GM21367 (cell line): ENCODE data around the gene MFSD6L.

Source experiments
- ATAC-seq: cut with Tn5 transposase; IDR thresholded peaks from one replicate; pipeline ENCODE4 v1.9.1; 2021; ENCODE audit not compliant: unreplicated experiment

The MFSD6L gene

DNA sequence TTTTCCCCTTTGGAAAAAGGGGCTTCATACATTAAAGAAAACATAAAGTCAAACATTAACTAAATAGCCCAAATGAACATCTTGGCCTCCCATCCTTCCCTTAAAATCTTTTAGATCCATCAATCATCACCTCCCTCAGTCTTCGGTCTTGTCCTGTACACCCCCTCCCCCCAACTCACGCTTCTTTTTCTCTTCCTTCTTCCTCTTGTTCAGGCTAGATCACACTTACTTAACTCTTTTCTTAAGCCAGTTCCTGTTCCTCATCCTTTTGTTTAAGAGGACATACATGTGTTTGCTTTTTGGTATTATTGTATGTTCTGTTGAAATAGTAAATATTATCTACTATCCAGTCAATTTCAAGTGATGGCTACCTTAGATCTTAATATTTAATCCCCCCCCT is 5.5 kb downstream of the MFSD6L start:
- ATAC-seq = no peak

DNA sequence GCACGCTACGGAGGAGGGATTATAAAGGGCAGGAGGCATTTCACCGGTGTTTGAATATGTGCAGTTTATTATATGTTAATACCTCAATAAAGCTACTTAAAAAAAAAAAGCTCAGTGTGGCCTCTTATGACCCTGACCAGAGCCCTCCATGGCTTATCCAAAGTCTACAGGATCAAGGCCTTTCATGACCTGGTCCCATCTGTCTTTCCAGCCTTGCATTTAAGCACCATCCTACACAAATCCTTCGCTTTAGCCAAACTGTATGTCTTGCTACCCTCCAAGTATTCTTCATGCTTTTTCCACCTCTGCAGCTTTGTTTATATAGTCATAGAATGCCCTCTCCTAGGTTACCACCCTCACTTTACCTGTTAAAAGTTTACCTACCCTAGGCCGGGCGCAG is 6.5 kb downstream of the MFSD6L start:
- no peak for ATAC-seq

DNA sequence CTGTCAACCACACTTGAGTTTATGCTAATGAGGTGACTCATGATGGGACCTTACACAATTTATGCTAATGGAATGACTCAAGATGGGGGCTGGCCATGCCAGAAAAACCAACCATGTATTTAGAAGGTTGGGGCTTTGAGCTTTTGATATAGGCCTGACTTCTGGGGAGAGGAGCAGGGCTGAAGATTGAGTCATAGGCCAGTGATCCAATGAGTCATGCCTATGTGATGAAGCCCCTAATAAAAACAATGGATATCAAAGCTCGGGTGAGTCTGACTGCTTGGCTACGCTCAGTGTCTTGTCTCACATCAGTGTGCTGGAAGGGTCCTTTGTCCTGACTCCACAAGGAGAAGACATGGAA is 7.3 kb downstream of the MFSD6L start:
- no peak for ATAC-seq

DNA sequence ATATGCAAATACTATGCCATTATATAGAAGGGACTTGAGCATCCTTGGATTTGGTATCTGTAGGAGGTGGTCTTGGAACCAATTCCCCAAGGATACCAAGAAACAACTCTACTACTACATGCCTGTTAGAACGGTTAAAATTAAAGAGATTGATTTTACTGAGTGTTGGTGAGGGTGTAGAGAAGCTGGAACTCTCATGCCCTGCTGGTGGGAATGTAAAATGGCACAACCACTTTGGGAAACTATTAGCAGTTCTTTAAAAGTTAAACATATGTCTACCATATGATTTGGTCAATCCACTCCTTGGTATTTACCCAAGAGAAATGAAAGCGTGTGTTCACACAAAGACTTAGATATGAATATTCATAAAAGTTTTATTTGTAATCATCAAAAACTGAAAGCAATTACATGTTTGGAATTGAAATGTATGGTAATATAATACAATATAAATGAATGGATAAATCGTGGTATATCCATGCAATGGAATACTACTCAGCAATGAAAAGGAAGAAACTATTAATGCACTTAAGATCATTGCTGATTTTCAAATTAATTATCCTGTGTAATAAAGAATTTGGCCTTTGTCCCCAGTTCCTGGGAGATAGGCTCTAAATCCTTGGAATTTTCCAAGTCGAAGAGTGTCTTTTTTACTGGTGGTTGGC is 7.8 kb downstream of the MFSD6L start:
- no peak for ATAC-seq

DNA sequence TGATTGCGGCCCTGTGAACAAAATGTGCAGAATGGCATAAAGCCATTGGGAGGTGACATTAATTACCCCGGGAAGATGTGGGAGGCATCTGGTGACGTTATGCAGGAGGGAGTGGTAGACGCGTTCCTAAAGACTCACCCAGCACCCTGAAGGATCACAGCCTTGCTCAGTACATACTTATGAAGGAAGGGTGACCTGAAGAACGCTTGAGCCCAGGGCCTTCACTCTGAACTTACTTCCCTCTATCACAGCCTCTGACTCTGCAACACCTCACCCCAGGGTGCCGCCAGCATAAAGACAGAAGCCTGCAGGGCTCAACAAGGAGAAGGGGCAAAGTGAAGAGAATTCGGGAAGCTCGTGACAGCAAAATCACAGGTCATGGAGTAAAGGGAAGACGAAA is 9.4 kb downstream of the MFSD6L start:
- no peak for ATAC-seq

DNA sequence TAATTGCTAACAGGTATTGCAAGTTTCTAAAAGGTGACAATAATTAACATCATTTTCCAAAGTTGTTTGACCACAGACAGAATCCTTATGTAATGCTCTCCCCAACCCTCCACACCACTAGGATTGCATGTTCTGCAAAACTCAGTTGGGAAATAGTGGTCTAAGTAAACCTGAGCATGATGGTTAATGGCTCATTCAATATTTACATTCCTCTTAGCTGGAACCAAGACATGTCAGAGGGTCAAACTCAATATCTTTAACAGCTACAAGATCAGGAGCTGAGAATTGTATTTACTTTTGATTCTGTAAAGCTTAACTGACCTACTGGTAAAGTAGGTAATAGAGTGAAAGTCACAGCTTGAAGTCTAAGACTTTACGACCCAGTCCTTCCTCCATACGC is 10.2 kb downstream of the MFSD6L start:
- ATAC-seq = no peak

DNA sequence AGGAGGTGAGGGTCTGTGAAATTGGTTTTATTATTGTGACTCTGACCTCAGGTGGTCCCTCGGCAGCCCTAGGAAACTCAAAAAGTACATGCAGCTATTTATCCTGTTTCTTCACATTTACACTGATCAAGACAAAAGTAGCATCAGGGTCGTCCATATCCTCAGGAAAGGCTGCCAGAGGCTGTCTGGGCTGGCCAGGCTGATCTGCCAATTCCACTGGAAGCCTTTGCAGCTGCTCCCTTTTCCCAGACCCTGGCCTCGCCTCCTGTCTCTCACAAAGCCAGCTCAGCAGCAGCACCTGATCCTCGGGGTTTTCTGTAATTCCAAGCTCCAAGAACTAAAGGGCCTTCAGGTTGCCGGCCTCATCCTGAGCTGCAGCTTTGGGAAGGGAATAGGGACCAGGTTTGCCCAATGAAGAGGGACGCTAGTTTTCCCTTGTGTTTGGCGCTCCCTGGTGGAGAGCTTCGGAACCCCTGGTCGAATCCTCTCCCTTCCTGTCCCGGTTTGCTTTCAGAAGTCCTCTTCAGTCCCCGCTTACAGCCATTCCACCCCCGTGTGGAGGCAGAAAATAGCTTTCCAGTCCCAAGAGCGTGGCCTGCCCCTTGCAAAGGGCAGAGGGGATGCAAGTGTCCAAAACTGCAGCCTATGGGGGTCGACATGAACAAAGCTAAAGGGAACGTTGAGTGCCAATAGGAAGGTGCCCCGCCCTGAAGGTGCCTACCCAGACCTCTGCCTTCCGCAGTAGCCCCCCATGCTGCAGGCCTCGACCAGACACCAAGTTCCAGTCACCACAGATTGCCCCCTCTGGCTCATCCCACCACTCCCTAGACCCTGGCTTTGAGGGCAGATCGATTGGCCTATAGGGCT is 13.4 kb downstream of the MFSD6L start:
- no peak for ATAC-seq

DNA sequence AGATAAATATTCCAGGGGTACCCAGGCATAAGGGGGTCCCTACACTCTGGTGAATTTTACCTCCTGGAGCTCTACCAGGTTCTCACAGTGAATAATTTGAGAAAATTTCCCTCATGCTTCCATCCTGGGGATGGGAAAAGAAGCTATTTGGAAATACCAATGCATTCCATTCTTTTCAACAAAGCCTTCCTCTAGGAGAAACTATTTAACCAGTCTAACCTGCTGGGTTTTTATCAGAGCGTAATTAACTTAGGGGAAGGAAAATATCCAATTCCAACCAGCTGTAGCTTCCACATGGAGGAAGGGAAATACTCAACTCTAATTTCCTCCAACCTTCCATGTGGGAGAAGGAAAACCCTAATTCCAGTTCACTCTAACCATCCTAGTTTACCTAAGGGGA is 17.0 kb downstream of the MFSD6L start:
- ATAC-seq = no peak

DNA sequence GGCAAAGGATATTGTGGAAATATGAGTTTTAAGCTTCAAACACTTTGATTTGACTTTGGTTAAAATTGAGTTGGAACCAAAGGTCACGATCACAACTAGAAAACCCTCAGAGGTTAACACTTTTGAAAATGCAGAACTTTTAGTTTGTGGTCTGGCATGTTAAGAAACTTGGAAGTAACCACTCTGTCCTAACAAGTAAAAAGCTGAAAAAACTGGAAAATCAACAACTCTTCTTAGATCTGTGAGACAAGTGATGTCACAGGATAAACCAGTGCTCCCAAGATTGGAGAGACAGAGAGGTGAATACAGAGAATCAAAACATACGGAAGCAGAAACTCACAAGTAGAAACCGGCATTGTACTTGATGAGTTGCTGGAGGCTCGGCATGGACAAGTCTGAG is 17.4 kb downstream of the MFSD6L start:
- ATAC-seq = no peak

DNA sequence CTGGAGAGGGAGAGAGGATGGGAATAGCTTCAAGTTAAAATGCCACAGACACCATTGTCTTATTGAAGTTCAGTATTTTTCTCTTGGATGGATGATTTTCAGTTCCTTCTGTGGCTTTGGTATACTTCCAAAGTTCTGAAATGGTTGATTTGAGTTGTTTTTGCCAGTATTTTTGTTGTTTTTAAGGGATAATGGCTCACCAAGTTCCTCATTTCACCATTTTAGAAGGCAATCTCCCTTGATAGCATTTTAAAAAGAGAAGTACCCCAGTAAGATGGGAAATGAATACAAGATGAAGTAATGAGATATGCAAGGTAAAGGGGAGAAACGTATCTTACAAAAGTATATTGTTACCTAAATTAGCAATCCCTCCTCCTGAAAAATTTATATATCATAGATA is 22.3 kb downstream of the MFSD6L start:
- no peak for ATAC-seq

DNA sequence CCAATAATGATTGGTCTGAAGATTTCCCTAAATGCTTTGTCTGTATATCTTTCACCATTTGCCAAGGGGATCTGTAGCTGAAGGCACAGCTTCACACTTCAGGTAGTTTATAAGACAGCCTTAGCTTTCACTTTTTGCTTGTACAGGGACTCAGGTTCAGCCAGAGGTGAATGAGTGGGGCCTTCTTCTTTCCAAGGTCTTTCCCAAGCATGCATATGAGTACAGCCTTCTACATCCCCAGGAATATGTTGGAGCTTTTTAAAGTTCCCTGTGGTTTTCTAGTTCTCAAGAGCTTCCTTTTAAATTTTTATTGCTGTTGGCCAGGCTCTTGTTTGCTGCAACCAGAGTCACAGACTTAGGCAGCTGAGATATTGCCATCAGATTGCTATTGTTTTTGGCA is 22.9 kb downstream of the MFSD6L start:
- no peak for ATAC-seq

DNA sequence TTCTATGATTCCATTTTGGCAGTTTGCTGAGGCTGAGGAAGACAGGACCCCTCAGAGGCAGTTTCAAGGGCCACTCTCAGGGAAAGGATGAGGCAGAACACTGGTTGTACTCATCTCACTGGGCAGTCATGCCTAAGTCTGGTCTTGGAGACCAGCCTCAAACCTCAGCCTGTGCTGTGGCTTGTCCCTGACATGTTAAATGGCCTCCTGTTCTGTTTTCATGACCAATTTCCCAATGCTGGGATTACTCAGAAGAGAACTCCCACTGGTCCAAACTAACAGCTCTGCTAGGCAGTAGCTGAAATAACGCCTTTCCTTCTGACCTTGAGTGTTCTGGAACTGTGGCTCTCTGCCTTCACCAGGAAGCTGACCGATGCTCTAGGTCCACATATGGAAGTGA is 32.4 kb downstream of the MFSD6L start:
- ATAC-seq = no peak

DNA sequence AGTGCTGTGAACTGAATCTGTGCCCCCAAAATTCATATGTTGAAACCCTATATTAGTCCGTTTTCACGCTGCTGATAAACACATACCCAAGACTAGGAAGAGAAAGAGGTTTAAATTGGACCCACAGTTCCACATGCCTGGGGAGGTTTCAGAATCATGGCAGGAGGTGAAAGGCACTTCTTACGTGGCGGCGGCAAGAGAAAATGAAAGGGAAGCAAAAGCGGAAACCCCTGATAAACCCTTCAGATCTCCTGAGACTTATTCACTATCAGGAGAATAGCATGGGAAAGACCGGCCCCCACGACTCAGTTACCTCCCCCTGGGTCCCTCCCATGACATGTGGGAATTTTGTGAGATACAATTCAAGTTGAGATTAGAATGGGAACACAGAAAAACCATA is 37.2 kb downstream of the MFSD6L start:
- ATAC-seq = no peak

DNA sequence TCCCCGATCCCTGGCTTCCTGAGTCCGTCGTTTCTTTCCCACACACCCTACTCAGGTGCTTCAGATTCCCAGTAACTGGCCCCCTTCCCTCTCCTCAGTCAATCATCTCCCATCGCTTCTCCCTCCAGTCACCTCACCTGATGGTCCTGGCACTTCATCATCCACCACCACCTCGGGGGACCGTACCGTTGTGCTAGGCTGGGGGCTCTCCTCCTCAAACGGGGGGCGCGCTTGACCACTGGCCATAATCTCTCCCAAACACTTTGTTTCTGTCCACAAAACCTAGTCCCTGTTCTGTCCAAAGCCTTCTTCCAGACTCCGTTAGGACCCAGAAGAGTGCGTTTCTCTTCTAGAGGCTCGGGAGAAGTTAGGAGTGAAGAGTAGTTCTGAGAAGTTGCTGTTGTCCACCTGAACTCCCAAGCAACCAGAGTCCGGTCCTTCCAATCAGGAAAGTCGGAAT is 41.0 kb downstream of the MFSD6L start, which contains the start of gene SPDYE4:
Gene SPDYE4, minus strand, starts transcription at position 410 of the 460 bp plus-strand sequence. Its CDS starts 164 bp downstream, at position 246.
- no peak for ATAC-seq

DNA sequence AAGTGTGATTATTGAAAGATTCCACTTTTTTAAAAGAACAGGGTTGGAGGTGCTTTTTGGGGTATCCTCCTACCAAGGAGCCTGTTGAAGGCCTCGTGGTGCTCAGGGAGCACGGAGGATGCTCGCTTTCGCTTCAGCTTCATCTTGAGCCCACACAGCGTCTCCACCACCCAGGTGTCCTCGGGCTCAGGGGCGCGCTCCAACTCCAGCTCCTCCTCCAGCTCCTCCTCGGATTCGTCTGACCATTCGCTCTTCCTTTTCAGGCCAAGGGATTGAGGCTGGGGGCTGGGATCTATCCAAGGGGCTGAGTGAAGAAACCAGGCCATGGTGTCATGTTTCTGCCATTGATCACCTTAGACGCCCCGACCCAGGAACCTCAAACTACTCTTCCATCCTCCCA is 42.0 kb downstream of the MFSD6L start:
- ATAC-seq = no peak

DNA sequence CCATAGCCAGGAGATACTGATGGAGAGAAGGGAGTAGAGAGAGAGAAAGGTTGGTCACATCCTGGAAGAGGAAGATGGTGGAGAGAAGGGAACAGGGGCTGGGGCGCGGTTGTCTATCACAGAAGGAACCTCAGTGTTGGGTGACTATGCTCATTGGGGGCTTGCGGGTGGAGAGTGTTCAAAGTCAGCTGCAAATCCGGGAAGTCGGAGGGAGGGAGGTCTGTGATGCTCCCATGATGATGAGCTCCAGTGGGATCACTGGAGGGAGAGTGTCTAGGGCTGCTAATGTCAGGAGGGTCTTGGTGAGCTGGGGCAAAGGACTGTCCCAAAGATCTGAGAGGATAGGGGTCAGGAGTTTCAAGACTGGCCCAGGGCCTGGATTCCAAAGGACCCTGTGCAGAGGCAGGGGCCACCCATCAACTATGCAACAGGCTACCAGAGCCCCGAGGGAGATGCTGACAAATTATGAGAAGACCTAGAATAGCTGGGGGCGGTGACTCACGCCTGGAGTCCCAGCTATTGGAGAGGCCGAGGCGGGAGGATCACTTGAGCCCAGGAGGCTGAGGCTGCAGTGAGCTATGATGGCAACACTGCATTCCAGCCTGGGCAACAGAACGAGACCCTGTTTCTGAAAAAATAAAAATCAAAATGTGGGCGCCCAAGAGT is 43.4 kb downstream of the MFSD6L start:
- no peak for ATAC-seq

DNA sequence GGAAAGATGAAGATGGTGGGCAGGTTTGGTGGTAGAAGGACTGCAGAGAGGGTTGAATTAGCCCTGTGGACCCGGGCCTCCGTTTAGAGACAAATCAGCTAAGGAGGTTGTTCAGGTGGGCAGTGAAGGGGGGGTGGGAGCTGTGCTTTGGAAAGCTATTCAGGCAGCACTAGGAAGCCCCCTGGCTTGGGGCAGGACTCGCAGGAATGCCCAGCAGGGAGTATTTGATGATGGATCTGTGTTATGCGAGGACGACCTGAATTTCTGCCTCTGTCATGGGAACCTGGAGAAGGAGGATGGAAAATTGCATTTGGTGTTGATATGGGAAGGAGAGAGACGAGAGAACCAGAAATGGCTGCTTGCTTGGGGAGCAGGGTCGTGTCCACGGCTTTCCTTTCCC is 44.3 kb downstream of the MFSD6L start:
- ATAC-seq = no peak

DNA sequence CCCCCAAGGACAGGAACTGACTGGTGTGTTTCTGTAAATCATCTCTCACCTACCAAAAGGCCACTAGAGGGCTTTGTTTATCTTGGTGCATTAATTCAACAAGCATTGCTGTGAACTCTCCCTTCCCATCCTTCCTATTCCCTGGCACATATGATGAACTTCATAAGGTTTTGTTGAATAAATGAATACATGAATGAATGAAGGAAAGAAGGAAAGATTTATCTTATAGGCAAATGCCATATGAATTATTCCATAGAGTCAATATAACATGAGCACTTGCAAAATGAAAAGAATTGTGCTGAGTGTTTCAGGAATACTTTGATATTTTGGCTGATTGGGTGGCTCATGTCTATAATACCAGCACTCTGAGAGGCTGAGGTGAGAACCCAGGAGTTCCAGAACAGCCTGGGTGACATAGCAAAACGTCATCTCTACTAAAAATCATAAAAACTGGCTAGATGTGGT is 45.2 kb downstream of the MFSD6L start:
- no peak for ATAC-seq

DNA sequence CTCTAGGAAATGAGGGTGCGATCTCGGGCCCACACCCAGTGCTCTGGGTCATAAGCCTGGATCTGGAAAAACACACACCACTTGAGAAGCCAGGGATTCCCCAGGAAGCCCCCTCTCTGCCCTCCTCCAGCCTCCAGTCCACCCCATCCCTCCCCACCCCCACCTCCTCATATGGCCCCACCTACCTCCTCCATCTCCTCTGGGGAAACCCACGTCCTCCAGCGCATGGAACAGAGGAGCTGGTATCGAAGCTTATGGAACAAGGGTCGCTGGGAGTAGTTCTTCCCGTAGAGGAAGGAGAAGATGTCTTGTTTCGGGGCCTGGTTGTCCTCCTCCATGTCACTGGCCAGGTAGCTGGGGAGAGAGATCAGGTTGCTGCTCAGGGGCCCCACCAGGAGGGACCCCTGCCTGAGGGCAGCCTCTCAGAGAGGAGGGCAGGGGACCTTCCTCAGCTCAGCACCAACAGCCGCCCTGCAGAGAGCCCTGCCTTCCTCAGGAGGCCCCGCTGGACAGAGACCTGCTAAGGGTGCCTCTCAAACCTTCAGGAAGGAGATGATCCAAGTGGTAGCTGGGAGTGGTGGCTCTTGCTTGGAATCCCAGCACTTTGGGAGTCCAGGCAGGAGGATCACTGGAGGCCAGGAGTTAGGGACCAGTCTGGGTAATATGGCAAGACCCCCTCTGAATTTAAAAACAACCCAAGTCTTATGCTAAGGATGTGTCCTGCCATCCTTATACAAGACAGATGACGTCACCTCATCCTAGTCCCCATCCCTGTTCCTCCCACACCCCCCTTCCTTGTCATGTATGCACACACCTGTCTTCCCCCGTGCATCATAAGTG is 45.8 kb downstream of the MFSD6L start:
- no peak for ATAC-seq

DNA sequence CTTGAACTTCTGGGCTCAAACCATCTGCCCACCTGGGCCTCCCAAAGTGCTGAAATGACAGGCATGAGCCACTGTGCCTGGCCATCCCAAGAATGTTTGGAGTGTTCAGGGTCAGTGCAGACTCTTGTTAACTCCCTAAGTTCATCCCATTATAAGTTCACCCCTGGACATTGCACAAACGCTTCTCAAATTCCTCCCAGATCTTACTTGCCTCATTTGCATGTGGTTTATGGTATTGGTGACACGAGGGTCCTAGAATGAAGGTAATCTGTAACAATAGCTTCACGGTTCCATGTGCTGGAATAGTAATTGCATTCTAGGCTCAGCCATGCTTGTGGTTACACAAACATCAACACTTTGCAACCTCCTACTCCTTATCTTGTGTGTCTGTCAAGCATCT is 49.5 kb downstream of the MFSD6L start:
- no peak for ATAC-seq

DNA sequence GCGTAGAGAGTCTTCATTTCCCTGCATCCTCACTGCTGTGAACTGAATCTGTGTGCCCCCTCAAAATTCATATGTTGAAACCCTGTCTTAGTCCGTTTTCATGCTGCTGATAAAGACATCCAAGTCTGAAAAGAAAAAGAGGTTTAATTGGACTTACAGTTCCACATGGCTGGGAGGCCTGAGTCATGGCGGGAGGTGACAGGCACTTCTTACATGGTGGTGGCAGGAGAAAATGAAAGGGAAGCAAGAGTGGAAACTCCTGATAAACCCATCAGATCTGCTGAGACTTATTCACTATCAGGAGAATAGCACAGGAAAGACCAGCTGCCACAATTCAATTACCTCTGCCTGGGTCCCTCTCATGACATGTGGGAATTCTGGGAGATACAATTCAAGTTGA is 51.4 kb downstream of the MFSD6L start:
- no peak for ATAC-seq
